Astrocyte of the hippocampus (primary cell): ENCODE data around the gene HOXD10.

Experiments used
- DNase-seq: peaks from one replicate; pipeline ENCODE4 v3.0.0; 2011; ENCODE audit warnings: low read depth, low spot score

The HOXD10 gene

DNA sequence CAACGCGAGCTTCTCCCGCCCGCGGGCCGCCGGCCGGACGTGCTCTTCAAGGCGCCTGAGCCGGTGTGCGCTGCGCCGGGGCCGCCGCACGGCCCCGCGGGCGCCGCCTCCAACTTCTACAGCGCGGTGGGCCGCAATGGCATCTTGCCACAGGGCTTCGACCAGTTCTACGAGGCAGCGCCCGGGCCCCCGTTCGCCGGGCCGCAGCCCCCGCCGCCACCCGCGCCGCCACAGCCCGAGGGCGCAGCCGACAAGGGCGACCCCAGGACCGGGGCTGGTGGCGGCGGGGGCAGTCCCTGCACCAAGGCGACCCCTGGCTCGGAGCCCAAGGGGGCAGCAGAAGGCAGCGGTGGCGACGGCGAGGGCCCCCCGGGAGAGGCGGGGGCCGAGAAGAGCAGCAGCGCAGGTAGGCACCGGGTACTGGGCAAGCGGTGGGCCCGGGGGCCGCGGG, 8.8 kb upstream of the HOXD10 start:
- DNase-seq, result no peak

DNA sequence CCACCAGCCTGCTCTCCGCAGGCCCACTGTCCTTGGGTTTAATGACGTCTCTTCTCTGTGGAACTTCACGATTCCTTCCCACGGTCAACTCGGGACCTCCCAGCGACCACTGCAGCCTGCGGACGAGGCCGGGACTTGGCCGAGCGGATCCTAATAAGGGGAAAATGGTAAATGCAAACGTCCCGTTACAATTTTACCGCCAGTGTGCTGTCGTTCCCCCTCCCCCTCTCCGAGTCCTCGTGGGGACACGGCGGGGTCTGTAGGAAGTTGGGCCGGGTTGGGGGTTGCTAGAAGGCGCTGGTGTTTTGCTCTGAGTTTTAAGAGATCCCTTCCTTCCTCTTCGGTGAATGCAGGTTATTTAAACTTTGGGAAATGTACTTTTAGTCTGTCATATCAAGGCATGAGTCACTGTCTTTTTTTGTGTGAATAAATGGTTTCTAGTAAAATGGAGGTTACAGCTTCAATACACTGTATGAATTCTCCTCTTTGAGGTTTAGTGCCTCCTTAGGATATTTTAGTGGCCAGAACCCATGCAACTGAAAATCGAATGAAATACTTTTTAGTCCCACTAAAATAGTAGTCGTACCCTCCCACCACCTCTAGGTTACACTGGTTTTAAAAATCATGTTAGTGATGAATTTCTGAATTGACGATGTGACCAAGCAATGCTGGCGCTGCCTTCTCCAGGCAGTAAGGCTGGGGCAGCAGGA, 7.2 kb upstream of the HOXD10 start:
- DNase-seq, result no peak

DNA sequence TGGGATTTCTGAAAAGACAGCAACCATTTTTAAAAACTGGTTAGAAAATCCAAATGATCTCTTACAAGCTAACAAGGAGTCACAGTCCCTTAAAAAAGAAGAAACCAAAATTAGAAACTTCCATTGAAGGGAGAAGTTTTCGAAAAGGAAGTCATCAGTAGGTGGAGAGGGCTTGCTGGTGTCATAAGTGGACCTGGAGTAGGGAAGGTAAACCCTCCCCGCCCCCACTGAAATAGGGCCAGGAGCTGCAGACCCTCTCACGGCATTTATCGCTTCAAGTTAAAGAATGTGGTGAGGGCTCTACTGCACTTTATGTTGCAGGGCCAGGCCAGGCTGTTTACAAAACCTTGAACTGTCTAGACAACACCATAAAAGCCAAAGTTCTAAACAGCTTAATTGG, 6.6 kb upstream of the HOXD10 start:
- no peak for DNase-seq

DNA sequence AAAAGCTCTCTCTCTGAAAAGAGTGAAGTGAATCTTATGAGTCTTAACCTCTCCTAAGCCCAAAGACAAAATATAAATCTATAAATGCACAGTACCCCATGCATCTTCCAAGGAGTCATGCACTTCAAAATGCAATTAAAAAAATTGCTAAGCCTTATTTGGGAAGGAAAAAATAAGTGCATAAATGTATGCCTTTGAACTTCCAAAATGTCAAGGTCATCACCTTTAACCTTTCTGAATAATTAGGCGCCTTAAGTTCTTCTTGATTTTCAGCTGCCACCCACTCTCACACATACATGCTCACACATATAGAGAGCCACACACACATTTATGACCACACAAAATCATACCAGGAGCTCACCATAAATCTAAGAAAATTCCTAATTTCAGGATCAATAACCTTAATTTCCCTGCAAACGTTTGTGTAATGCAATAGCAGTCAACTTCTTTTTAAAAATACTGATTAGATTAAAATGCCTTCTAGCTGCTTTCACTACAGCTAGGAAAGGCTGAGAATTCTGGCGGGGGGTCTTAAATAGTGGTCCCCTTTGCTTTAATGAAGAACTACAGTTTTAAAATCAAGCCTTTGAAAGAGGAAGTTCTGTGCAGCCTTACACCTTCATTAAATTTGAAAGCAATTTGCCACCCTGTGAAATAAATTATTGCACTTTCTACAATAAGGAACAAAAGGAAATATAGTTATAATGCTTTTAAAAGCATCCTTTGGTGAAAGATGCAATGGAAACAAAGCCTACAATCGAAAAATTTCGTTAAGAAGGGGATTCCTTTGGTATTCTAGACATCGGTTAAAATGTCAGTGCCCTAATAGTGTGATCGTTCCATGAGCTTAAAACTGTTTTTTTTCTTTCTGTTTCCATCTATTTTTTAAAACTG, 5.9 kb upstream of the HOXD10 start:
- no peak for DNase-seq

DNA sequence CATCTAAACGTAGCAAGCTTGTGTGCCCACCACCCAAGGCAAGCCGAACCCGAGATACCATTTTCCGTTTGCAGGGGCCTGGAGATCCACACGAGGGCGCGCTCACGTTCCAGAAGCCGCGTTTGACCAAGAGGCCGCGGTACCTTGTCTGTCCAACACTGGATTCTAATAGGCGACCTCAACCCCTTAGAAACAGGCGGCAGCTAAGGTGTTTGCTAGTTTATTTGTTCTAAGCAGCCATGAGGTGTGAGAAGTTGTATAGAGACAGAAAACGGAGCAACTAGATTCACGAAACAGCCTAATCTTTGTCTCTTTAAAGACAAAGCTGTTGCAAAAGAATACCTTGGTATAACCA, 5.3 kb upstream of the HOXD10 start:
- peak; percentile 54 for DNase-seq

DNA sequence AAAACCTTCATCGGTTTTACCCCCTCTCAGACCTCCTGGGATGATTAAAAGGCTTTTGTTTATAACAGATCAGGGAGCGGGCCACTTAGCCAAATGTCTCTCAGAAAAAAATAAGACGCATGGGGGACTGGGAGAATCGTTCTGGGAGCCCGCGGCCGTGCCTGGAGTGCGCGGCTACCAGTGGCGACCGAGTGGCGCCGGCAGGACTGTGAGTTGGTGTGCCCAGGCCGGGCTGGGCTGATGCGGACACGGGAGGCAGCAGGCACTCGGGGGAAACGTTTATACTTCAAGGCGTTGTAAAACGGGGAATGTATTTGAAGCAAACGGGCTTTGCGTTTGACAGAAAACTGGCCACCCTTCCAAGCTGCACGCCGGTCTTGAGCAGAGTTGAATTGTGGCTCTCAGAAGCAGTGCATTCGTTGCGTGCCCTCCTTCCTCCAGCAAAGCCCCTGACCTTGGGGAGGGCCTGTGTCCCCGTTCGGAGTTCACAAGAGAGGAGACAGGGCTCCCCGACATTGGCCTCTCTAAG, 4.7 kb upstream of the HOXD10 start:
- DNase-seq, result no peak

DNA sequence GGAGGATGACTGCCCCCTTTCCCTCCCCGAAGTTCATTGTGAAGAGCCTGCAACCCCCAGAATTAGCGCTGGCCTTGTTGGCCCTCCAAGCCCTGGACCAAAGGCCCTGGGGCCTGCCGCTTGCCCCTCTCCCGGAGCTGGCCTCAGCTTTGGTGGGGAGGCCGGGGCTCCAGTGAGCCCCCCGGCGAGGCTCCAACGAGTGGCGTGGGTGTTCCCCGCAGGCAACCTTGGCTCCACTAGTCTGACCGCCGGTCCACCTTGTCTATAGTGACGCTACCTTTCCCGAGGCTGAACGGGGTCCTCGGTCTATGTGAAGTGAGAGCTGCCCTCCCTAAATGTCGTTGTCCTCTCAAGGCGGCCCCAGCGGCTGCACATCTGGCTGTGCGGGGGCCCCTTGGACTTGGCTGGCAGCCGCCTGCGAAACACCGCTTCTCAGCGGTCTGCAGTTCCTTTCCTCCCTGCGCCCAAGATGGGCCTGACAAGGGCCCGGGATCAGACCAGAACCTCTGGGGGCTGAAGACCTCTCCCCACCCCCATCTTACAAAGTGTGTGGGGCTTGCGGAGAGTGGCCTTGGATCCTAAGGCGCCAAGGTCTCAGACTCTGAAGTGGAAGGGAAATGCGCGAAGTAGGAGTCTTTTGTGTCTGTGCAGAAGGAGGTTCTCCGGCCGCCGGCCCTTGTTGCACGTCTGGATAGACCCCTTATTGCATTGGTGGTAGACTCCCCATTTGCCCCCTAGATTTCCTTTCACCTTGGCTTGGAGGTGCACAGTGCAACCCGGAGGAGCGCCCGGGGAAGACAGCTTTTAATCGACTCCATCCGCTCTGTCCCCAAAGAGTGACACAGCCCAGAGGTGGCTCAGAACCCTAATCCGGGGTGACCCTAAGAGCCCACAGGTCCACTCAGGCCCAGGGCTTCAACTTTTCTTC, 3.9 kb upstream of the HOXD10 start:
- DNase-seq, result no peak

DNA sequence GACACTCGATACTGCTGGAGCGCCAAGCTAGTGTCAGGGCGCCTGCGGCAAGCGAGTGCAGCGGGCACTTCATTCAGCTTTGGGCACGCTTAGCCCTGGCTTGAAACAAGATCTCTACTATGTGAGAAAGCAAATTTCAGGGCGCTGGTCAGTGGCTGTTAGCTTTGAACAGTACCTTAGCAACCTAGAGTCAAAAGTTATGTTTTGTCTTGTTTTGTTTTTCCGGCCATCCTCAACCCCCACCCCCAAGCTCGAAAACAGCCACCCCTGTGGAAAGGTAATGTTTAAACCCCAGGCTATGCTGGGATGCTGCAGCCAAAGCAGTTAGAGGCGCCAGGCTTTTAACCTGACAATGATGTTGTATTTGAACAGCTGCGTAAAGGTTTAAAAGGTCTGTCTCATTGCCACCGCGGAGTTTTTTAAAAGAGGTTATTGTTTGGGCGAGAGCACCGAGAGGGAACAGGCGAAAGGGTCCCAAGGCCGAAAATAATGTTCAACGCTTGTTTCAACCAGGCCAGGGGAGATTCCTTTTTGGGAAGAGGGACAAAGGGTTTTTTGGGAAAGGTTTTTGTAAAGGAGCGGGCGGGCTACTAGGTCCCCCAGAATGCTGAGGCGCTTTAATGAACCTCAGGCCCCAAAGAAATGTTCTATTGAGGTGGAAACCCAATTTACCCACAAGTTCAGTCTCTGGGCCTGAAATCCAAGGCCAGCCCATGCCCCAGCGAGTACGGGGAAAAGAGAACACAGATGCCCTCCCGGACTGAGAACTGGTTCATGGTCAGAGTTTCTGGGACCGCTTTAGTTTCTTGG, 2.3 kb upstream of the HOXD10 start:
- no peak for DNase-seq

DNA sequence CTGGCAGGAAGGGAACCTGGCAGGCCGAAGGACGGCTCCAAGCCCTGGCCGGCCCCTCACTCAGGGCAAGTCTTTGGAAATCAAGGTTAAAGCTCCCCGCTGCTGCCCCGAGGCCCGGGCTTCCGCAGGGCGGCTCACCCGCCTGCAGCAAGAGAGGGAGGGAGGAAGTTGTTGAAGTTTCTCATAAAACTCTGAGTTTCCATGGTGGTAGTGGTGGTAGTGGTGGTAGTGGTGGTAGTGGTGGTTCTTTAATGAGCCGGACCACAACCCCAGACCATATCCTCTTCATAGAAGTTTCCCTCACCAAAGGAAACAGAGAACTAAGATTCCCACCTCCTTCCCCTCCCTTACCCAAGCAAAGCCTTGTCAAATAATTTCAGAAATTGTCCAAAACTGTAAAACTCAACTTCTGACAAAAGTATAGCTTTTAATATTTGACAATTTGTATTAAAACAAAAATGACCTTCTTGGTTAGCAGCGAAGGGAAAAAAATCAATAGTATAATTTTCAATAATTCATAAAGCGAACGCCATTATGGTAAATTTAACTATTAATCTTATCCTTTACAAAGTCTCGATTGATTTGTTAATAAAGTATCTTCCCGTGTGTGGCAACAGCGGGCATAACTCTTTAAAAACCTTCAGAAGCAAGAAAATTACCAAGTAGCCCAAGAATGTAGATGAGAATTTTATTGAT, 1.5 kb upstream of the HOXD10 start:
- no peak for DNase-seq

DNA sequence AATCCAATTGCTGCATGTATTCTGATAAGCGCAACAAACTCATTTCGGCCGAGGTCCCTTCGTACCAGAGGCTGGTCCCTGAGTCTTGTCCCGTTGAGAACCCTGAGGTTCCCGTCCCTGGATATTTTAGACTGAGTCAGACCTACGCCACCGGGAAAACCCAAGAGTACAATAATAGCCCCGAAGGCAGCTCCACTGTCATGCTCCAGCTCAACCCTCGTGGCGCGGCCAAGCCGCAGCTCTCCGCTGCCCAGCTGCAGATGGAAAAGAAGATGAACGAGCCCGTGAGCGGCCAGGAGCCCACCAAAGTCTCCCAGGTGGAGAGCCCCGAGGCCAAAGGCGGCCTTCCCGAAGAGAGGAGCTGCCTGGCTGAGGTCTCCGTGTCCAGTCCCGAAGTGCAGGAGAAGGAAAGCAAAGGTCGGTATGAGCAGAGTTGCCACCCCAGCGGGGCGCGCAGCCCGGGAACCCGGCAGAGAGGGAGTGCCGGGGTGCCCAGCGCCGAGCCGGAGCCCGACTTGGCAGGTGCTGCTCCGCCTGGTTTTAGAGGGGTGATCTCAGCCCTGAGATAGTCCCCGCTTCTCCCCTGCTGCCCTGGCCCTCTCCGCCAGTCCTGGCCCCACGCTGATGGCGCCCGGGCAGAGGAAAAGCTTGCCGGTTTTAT, 714 bp downstream of the HOXD10 start:
- no peak for DNase-seq

DNA sequence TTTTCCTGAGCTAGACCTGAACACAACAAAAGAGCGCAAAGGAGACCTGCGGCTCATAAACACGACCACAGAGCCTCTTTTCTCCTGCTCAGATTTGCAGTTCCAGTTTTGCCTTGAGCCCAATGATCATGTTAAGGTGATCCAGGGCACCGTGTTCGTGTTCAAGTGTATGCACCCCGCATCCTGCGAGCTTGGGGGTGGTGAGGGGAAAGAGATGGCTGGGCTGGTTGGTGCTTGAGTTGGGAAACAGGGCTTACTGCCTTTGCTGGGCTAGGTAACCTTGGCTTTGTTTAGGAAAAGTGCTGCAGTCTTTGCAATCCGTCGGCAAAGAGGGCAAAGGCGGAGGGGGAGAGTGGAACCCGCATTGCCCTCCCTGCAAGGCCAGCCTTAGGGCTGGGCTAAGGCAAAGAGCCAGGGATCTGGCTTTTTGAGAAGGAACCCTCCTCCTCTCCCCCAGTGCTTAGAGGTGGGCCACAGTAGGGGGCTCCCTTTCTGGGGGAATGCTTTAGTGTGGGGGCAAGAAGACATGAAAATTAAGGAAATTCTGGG, 1.3 kb downstream of the HOXD10 start:
- no peak for DNase-seq

DNA sequence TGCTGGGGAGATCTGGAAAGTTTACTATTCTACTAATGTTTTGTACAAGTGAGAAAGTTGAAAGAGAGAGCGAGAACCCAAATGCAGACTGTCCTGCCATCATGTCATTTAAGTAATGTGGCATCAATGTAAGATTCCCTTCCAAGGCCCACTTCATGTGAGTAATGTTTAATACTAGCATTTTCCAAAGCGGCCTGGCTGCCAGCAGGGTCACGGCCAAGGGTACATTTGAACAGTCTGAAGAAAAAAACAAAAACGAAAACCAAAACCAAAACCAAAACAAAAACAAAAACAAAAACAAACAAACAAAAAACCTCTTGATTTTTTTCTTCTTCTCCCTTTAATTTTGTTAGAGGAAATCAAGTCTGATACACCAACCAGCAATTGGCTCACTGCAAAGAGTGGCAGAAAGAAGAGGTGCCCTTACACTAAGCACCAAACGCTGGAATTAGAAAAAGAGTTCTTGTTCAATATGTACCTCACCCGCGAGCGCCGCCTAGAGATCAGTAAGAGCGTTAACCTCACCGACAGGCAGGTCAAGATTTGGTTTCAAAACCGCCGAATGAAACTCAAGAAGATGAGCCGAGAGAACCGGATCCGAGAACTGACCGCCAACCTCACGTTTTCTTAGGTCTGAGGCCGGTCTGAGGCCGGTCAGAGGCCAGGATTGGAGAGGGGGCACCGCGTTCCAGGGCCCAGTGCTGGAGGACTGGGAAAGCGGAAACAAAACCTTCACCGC, 2.2 kb downstream of the HOXD10 start:
- DNase-seq, result no peak

DNA sequence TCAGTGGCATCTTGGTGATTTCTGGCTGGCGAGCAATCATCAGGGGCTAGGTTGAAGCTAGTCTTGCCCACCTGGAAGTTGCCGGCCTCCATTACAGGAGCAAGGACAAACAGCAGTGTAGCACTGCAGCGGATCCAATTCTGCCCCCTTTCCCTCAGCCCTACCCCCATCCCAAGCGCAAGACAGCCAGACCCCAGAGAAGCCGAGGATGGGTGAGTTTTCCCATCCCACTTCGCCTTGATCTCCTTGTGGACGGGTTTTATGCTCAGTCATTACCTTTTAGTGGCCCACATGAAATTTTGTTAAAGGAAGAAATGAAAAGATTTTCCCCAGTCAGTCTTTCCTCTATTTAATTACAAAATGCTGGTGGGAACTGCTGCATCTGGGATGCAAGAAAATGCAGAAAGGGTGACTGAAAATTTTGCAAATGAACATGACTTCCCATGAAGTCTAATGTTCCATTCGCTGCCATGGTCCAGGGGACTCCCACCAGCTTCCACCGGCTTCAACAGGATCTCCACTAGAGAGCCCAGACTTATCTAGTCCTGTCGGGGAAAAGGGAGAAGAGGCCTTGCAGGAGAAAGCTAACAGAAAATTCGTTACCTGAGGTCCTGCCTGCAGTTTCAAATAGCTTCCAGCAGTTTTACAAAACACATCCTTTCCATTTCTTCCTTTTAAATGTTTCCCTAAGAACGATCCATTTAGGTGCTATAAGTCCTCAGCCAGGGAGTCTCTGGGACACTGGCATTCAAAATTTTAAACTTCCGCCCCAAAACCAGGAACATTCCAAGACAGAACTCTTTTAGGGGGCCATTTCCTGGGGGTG, 4.0 kb downstream of the HOXD10 start:
- no peak for DNase-seq

DNA sequence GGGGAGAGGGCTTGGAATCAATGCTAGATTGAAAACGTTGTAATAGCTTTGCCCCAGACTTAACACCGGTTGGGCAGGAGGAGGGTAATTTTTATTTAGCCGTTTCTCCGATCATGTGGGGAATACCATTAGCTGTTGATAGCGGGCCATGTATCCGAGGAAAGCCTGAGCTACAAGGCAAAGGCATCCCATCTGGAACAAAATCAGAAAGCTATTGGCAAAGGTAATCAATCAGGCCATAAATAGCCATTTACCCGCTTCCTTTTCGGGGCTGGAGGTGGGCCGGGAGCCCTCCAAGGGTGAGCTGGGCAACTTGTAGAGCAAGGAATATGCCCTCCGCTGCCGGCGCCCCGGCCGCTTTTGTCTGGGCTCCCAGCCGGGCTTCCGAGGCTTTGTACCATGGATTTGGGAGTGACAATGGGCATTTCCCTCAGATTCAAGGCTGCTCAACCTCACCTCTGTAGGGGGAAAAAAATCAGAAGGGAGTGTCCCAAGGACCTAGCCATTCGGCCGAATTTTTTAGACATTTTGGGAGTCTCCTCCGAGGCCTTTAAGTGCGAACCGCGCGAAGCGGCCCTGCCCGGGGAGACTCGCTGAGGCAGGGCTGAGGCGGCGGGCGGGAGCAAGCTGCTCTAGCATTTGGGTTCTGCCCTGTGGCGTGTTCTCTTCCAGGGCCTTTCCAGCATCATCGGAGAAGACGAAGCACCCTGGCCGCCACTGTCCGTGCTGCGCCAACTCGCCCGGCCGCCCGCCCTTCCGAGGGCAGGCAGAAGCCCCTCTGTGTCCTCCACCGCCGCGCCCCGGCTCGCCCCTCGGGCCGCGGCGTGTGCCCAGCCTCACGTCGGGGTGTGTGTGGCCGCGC, 4.8 kb downstream of the HOXD10 start:
- DNase-seq, result no peak

DNA sequence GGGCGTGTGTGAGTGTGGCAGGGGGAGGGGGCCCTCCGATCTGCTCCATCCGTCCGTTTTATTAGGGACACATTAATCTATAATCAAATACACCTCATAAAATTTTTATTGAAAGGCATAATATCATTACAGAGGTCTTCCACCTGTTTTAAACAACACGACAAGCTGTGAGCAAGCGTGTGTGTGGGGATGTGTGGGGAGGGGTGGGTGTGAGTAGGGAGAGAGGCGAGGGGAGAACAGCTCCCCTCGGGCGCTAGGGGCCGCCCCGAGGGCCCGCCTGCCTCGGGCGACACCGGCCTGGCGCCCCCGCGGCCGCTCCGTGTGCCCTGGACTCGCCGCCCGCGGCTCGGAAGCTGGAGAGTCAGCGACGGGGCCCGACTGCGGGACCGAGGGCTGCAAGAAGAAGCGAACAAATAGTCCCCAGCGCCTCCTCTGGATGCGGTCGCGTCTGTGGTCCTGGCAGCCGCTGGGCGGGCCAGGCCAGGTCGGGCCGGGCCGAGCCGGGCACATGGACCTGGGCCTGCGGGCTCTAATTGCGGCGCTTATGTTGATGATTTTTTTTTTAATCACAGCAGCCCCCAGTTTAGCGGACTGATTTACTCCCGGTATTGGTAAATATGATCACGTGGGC, 5.6 kb downstream of the HOXD10 start:
- no peak for DNase-seq

DNA sequence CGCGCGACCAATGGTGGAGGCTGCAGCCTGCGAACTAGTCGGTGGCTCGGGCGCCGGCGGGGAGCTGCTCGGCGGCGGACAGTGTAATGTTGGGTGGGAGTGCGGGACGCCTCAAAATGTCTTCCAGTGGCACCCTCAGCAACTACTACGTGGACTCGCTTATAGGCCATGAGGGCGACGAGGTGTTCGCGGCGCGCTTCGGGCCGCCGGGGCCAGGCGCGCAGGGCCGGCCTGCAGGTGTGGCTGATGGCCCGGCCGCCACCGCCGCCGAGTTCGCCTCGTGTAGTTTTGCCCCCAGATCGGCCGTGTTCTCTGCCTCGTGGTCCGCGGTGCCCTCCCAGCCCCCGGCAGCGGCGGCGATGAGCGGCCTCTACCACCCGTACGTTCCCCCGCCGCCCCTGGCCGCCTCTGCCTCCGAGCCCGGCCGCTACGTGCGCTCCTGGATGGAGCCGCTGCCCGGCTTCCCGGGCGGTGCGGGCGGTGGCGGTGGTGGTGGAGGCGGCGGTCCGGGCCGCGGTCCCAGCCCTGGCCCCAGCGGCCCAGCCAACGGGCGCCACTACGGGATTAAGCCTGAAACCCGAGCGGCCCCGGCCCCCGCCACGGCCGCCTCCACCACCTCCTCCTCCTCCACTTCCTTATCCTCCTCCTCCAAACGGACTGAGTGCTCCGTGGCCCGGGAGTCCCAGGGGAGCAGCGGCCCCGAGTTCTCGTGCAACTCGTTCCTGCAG, 6.3 kb downstream of the HOXD10 start, which contains the start of gene HOXD9:
HOXD9 (plus strand) TSS at position 37 of the 728 bp plus-strand sequence; CDS start at position 87, 50 bp downstream.
- peak; percentile 32 for DNase-seq
